T-helper 17 cell (primary cell): Measurements from ENCODE around the gene NAPSA. TPM values are rescaled to one million over a fixed set of nuclear protein-coding genes. Genes with fewer than 3 reads are reported as not detected.

Experiments used
- ATAC-seq: fragments of 150-1000 bp; cut with Tn5 transposase; 2 replicates; pipeline ENCODE4 v1.10.0; 2021; ENCODE audit warnings: mild to moderate bottlenecking, moderate library complexity
- DNase-seq, 3 donors: peaks; one replicate each; pipeline versions ENCODE4 v3.0.0 to v3.0.0-alpha.2; 2020 to 2021
- H3K9me3 ChIP-seq: one replicate; pipeline ENCODE4 v1.7.0; 2013; ENCODE audit warnings: low read length, mild to moderate bottlenecking; ENCODE audit not compliant: control insufficient read depth, poor library complexity, severe bottlenecking
- H3K27ac Mint-ChIP-seq: one replicate; pipeline ENCODE4 v1.8.0; 2022; ENCODE audit warnings: mild to moderate bottlenecking, moderate library complexity, mixed read lengths
- H3K27me3 Mint-ChIP-seq: one replicate; pipeline ENCODE4 v1.8.0; 2022; ENCODE audit warnings: mixed read lengths
- H3K36me3 Mint-ChIP-seq: one replicate; pipeline ENCODE4 v1.8.0; 2022; ENCODE audit warnings: low read depth, mixed read lengths
- H3K4me1 Mint-ChIP-seq: one replicate; pipeline ENCODE4 v1.8.0; 2022; ENCODE audit warnings: mild to moderate bottlenecking, mixed read lengths
- H3K4me3 Mint-ChIP-seq: one replicate; pipeline ENCODE4 v1.8.0; 2022; ENCODE audit warnings: mild to moderate bottlenecking, moderate library complexity, mixed read lengths
- total RNA-seq, 4 donors: library from RNA in 2 of 4; stranded (reverse) in 2 of 4; gene quantifications; one replicate each; pipeline ENCODE4 v1.2.3 and lab custom pipeline; 2022 to 2026

Gene NAPSA
- total RNA-seq, 2 donors from 2014 or later = 0.73 to 0.99 TPM

DNA sequence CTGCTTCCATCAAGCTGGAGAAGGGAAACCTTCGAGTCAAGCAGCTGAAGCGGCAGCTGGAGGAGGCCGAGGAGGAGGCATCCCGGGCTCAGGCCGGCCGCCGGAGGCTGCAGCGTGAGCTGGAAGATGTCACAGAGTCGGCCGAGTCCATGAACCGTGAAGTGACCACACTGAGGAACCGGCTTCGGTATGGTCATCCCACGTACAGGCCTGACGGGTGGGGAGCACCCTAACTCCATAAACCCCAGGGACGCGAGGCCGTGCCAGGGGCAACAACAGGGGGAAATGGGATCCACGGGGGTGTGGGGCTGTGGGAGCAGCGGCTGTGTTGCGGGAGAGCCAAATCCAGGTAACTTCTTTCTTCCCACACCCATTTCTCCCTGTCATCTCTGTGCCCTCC is 56.4 kb downstream of the NAPSA start:
- Mint-ChIP-seq H3K27me3 (peaks cover 74% of the 10 kb centered on the region), H3K4me3 (no peak overlapping the region), H3K27ac (no peak overlapping the region), H3K4me1 (peaks cover 6% of the 10 kb centered on the region), H3K36me3 (peaks cover 14% of the 10 kb centered on the region)
- H3K9me3 ChIP-seq = no peaks in the 10 kb centered on the region
- ATAC-seq = no peak
- no peak for DNase-seq

Other genes with a start within 250 kb of the NAPSA start
- gene IZUMO2, start 202.4 kb downstream of the NAPSA start, total RNA-seq = not detected
- gene MYH14, start 162.0 kb downstream of the NAPSA start, total RNA-seq = not detected
- 1 to 10 TPM; 1.4 to 2.0 TPM for gene KCNC3, start 36.3 kb downstream of the NAPSA start, total RNA-seq
- 100 to 1,000 TPM; 208 to 276 TPM for gene NR1H2, start 10.8 kb upstream of the NAPSA start, total RNA-seq
- 10 to 100 TPM; 23.5 to 26.6 TPM for gene POLD1, start 18.7 kb upstream of the NAPSA start, total RNA-seq
- 1 to 10 TPM; 1.9 to 3.0 TPM for gene SPIB, start 53.3 kb upstream of the NAPSA start, total RNA-seq
- under 1 TPM; 0.07 to 0.08 TPM for gene MYBPC2, start 67.3 kb upstream of the NAPSA start, total RNA-seq
- gene EMC10, start 110.9 kb upstream of the NAPSA start, total RNA-seq = 10 to 100 TPM; 76.6 to 78.5 TPM
- gene GARIN5A, start 111.2 kb upstream of the NAPSA start, total RNA-seq = under 1 TPM in 1 of 2 donors, not detected in 1; 0.22 TPM
- gene JOSD2, start 145.6 kb upstream of the NAPSA start, total RNA-seq = 10 to 100 TPM; 14.9 to 18.0 TPM
- not detected for gene ASPDH, start 148.3 kb upstream of the NAPSA start, total RNA-seq
- not detected for gene LRRC4B, start 202.8 kb upstream of the NAPSA start, total RNA-seq